ENCODE data around the gene SOWAHC.

- TF ChIP-seq ZNF384 (IDR thresholded peaks at IDR 0.05) (no peak), ARNT (IDR thresholded peaks at IDR 0.05) (no peak), FOXA1 (IDR thresholded peaks at IDR 0.05) (no peak), BHLHE40 (IDR thresholded peaks at IDR 0.05; ENCODE audit: borderline replicate concordance) (no peak), CTBP1 (IDR thresholded peaks at IDR 0.05; ENCODE audit: borderline replicate concordance) (no peak), ELF4 (IDR thresholded peaks at IDR 0.05) (no peak), L3MBTL2 (conservative IDR thresholded peaks at IDR 0.05) (no peak), HDGF (IDR thresholded peaks at IDR 0.05; ENCODE audit: borderline replicate concordance) (no peak), SP1 (IDR thresholded peaks at IDR 0.05) (no peak), NFRKB (IDR thresholded peaks at IDR 0.05) (no peak), SUZ12 (IDR thresholded peaks at IDR 0.05) (no peak), FOXM1 (IDR thresholded peaks at IDR 0.05; ENCODE audit: borderline replicate concordance) (no peak)
- TF ChIP-seq, protein P1, sequence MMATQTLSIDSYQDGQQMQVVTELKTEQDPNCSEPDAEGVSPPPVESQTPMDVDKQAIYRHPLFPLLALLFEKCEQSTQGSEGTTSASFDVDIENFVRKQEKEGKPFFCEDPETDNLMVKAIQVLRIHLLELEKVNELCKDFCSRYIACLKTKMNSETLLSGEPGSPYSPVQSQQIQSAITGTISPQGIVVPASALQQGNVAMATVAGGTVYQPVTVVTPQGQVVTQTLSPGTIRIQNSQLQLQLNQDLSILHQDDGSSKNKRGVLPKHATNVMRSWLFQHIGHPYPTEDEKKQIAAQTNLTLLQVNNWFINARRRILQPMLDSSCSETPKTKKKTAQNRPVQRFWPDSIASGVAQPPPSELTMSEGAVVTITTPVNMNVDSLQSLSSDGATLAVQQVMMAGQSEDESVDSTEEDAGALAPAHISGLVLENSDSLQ (IDR thresholded peaks at IDR 0.05), result no peak
Observed at GRCh38 chr2:109614715-109615636, 812 bp downstream of the SOWAHC start.
